B cell (primary cell): ENCODE data around the gene ZNF524. TPM values are rescaled to one million over a fixed set of nuclear protein-coding genes. Genes with fewer than 3 reads are reported as not detected.
A peak's percentile ranks its signal among the peaks of the same experiment; 100 is the strongest.

ENCODE experiments used
- ATAC-seq: fragments of 200-7000 bp; cut with Tn5 transposase; one replicate; pipeline ENCODE4 v1.10.0; 2021; ENCODE audit warnings: low read depth, mild to moderate bottlenecking, moderate number of reproducible peaks, moderate library complexity
- CTCF ChIA-PET: fragments of 350-600 bp; sonication (Branson Sonifier 250); formaldehyde crosslinking; loops from one replicate; lab custom pipeline; 2021; ENCODE audit warnings: antibody characterized with exemption, inconsistent platforms; lab: Charles Lee
- POLR2A ChIA-PET: fragments of 350-600 bp; sonication (Branson Sonifier 250); formaldehyde crosslinking; loops from one replicate; lab custom pipeline; 2021; ENCODE audit warnings: antibody characterized with exemption; lab: Charles Lee
- DNase-seq: peaks from one replicate; pipeline ENCODE4 v3.0.0; 2013
- H2AFZ ChIP-seq: 2 replicates; pipeline ENCODE4 v1.6.1; 2012; ENCODE audit warnings: mild to moderate bottlenecking, low read depth, low read length; ENCODE audit not compliant: insufficient read depth, poor library complexity, severe bottlenecking
- H3K27ac ChIP-seq, 2 donors: 1 replicate in 1 of 2; 2 replicates in 1 of 2; pipeline ENCODE4 v1.5.1; 2012 to 2013; ENCODE audit warnings: low read length in 2 of 2, mild to moderate bottlenecking in 2 of 2, moderate library complexity in 1 of 2
- H3K27me3 ChIP-seq, 4 experiments: fragments of 200-600 bp in 1 of 4; sonication (generic) in 1 of 4; replicated peaks in 1 of 4; 1 replicate in 2 of 4; 2 replicates in 2 of 4; pipeline versions ENCODE4 v1.6.1 to v1.7.0; 2013 to 2016; ENCODE audit warnings: low read length in 3 of 4, mild to moderate bottlenecking in 2 of 4, mixed read lengths in 1 of 4, moderate library complexity in 1 of 4; ENCODE audit not compliant: insufficient read depth in 4 of 4, control insufficient read depth in 3 of 4; ENCODE audit errors: control extremely low read depth in 1 of 4
- H3K36me3 ChIP-seq, 2 experiments: replicated peaks in 1 of 2; 1 replicate in 1 of 2; 2 replicates in 1 of 2; pipeline versions ENCODE4 v1.6.1 to v1.7.1; 2013; ENCODE audit warnings: low read length in 1 of 2; ENCODE audit not compliant: insufficient read depth in 2 of 2, control insufficient read depth in 1 of 2; ENCODE audit errors: control extremely low read depth in 1 of 2, extremely low read depth in 1 of 2
- H3K4me1 ChIP-seq, 2 donors: fragments of 200-600 bp in 1 of 2; sonication (generic) in 1 of 2; 1 replicate in 1 of 2; 2 replicates in 1 of 2; pipeline versions ENCODE4 v1.5.1 to v1.6.1; 2013 to 2017; ENCODE audit warnings: low read length in 2 of 2; ENCODE audit not compliant: control insufficient read depth in 2 of 2, insufficient read depth in 2 of 2
- H3K4me2 ChIP-seq: replicated peaks from 2 replicates; pipeline ENCODE3; 2012; ENCODE audit warnings: mild to moderate bottlenecking, low read depth, low read length; ENCODE audit not compliant: poor library complexity, severe bottlenecking
- H3K4me3 ChIP-seq, 5 experiments: fragments of 200-600 bp in 1 of 5; sonication (generic) in 1 of 5; 1 replicate in 3 of 5; 2 replicates in 2 of 5; pipeline versions ENCODE4 v1.5.1 to v1.7.0; 2011 to 2016; ENCODE audit warnings: low read length in 4 of 5, mild to moderate bottlenecking in 4 of 5, low read depth in 2 of 5, control low read depth in 1 of 5, moderate library complexity in 1 of 5; ENCODE audit not compliant: insufficient read depth in 1 of 5; ENCODE audit errors: control extremely low read depth in 1 of 5, extremely low read depth in 1 of 5
- H3K79me2 ChIP-seq: fragments of 200-600 bp; sonication (generic); one replicate; pipeline ENCODE4 v1.6.0; 2016; ENCODE audit warnings: low read length; ENCODE audit not compliant: control insufficient read depth, insufficient read depth
- H3K9ac ChIP-seq: fragments of 200-600 bp; sonication (generic); 2 replicates; pipeline ENCODE4 v1.6.1; 2017; ENCODE audit warnings: mild to moderate bottlenecking, low read length, moderate library complexity
- H3K9me3 ChIP-seq, 3 donors: one replicate each; pipeline versions ENCODE4 v1.6.1 to v1.7.1; 2013; ENCODE audit warnings: low read length in 2 of 3; ENCODE audit not compliant: control insufficient read depth in 2 of 3, insufficient read depth in 1 of 3; ENCODE audit errors: control extremely low read depth in 1 of 3
- H4K20me1 ChIP-seq: 2 replicates; pipeline ENCODE4 v1.6.0; 2012; ENCODE audit warnings: mild to moderate bottlenecking, low read length; ENCODE audit not compliant: insufficient read depth, control insufficient read depth, poor library complexity, severe bottlenecking
- H3K27ac Mint-ChIP-seq: one replicate; pipeline ENCODE4 v1.8.0; 2021; ENCODE audit warnings: mixed read lengths
- H3K27me3 Mint-ChIP-seq: one replicate; pipeline ENCODE4 v1.8.0; 2021; ENCODE audit warnings: mixed read lengths
- H3K4me1 Mint-ChIP-seq: one replicate; pipeline ENCODE4 v1.8.0; 2021; ENCODE audit warnings: mixed read lengths
- H3K4me3 Mint-ChIP-seq: one replicate; pipeline ENCODE4 v1.8.0; 2021; ENCODE audit warnings: mixed read lengths
- H3K9me3 Mint-ChIP-seq: one replicate; pipeline ENCODE4 v1.8.0; 2022; ENCODE audit warnings: mixed read lengths; ENCODE audit not compliant: insufficient read depth
- EZH2 ChIP-seq: IDR thresholded peaks from 2 replicates; pipeline ENCODE4 v1.6.1; 2012; ENCODE audit warnings: borderline replicate concordance, low read depth, mild to moderate bottlenecking, moderate library complexity, low read length; ENCODE audit not compliant: insufficient read depth, poor library complexity, severe bottlenecking
- WGBS: methylation state at CpG from one replicate; pipeline ENCODE4 v1.1.5; 2013; ENCODE audit warnings: missing lambda C conversion rate; ENCODE audit not compliant: insufficient coverage; 5-methylcytosine and 5-hydroxymethylcytosine counted together
- intact Hi-C: fragments of 100-400 bp; cut with micrococcal nuclease; formaldehyde crosslinking; loops from one replicate; pipeline ENCODE4 v1.10.0; 2022
- polyA plus RNA-seq: library from polyadenylated mRNA; depleted of rRNA; stranded (reverse); fragments of >200 nt; gene quantifications from 2 replicates; pipeline ENCODE4 v1.2.3, GENCODE V29; 2012
- total RNA-seq, 2 donors: library from RNA; stranded (reverse); fragments of 120-200 nt in 1 of 2; gene quantifications; 1 replicate in 1 of 2; 2 replicates in 1 of 2; pipeline versions ENCODE4 v1.2.3 to v1.2.4, GENCODE V29; 2013 to 2022
- TF ChIP-seq, protein P1 (sequence below): fragments of 200-600 bp; IDR thresholded peaks from one replicate; pipeline ENCODE4 v1.8.0; 2022; ENCODE audit warnings: antibody characterized with exemption, mild to moderate bottlenecking

Gene ZNF524
- total and polyA plus RNA-seq, 2 donors (not counting 1 experiment from before 2014, with no cell fraction given): 23.8 to 27.4 TPM

DNA sequence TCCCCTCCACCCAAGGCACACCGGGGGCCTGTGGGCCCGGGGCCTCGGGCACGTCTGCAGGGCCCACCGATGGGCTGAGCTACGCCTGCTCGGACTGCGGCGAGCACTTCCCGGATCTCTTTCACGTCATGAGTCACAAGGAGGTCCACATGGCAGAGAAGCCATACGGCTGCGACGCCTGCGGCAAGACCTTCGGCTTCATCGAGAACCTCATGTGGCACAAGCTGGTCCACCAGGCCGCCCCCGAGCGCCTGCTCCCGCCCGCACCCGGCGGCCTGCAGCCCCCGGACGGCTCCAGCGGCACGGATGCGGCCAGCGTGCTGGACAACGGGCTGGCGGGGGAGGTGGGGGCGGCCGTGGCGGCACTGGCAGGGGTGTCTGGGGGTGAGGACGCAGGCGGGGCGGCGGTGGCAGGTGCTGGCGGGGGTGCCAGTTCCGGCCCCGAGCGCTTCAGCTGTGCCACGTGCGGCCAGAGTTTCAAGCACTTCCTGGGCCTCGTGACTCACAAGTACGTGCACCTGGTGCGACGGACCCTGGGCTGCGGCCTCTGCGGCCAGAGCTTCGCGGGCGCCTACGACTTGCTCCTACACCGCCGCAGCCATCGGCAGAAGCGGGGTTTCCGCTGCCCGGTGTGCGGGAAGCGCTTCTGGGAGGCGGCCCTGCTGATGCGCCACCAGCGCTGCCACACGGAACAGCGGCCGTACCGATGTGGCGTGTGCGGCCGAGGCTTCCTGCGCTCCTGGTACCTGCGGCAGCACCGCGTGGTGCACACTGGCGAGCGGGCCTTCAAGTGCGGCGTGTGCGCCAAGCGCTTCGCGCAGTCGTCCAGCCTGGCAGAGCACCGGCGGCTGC lies 15.7 kb downstream of the ZNF524 start:
- H3K4me1 ChIP-seq: peaks cover 14 to 18% of the 10 kb centered on the region in 2 donors
- no peak overlapping the region for H3K9ac ChIP-seq
- TF ChIP-seq, protein P1, sequence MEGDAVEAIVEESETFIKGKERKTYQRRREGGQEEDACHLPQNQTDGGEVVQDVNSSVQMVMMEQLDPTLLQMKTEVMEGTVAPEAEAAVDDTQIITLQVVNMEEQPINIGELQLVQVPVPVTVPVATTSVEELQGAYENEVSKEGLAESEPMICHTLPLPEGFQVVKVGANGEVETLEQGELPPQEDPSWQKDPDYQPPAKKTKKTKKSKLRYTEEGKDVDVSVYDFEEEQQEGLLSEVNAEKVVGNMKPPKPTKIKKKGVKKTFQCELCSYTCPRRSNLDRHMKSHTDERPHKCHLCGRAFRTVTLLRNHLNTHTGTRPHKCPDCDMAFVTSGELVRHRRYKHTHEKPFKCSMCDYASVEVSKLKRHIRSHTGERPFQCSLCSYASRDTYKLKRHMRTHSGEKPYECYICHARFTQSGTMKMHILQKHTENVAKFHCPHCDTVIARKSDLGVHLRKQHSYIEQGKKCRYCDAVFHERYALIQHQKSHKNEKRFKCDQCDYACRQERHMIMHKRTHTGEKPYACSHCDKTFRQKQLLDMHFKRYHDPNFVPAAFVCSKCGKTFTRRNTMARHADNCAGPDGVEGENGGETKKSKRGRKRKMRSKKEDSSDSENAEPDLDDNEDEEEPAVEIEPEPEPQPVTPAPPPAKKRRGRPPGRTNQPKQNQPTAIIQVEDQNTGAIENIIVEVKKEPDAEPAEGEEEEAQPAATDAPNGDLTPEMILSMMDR: no peak
- no peak for TF ChIP-seq EZH2
- H3K4me2 ChIP-seq: no peak overlapping the region
- H3K36me3 ChIP-seq: peaks cover 0 to 17% of the 10 kb centered on the region in 2 experiments
- H3K9me3 ChIP-seq: no peaks in the 10 kb centered on the region
- H3K4me3 ChIP-seq: no peak overlapping the region
- ChIA-PET POLR2A (no interaction called here), CTCF (interaction anchor here (0.8 to 1.0 kb wide), 2 partner anchors 9 to 24 kb away, joined by 3 read pairs; no protein-coding TSS in a partner anchor)
- H3K9me3 Mint-ChIP-seq: no peaks in the 10 kb centered on the region
- ATAC-seq (no peak), DNase-seq (no peak)
- no peaks in the 10 kb centered on the region for H3K27me3 Mint-ChIP-seq
- H3K27ac ChIP-seq: no peak overlapping the region
- H4K20me1 ChIP-seq: peaks cover 37% of the 10 kb centered on the region
- intact Hi-C loops: no loop called here
- no peak overlapping the region for H3K27ac Mint-ChIP-seq
- 98% methylated on average over 84 of the region's 88 CpGs for WGBS
- peaks cover 36% of the 10 kb centered on the region for H3K79me2 ChIP-seq
- H2AFZ ChIP-seq: no peak overlapping the region
- no peaks in the 10 kb centered on the region for H3K27me3 ChIP-seq
- no peak overlapping the region for H3K4me3 Mint-ChIP-seq
- peaks cover 27% of the 10 kb centered on the region for H3K4me1 Mint-ChIP-seq

DNA sequence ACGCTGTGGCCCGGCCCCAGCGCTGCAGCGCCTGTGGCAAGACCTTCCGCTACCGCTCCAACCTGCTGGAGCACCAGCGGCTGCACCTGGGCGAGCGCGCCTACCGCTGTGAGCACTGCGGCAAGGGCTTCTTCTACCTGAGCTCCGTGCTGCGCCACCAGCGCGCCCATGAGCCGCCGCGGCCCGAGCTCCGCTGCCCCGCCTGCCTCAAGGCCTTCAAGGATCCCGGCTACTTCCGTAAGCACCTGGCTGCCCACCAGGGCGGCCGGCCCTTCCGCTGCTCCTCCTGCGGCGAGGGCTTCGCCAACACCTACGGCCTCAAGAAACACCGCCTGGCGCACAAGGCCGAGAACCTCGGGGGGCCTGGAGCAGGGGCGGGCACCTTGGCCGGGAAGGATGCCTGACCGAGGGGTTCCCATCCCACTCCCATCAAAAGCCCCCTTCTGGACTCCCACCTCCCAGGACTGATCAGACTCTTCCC lies 16.3 kb downstream of the ZNF524 start:
- Histone ChIP-seq H3K79me2 (peaks cover 29% of the 10 kb centered on the region), H2AFZ (no peak overlapping the region), H3K27ac (no peak overlapping the region), H3K4me2 (no peak overlapping the region), H3K9me3 (no peaks in the 10 kb centered on the region), H3K4me1 (peaks cover 14 to 16% of the 10 kb centered on the region in 2 donors), H3K9ac (no peak overlapping the region), H3K4me3 (no peak overlapping the region), H3K27me3 (no peaks in the 10 kb centered on the region), H3K36me3 (peaks cover 0 to 21% of the 10 kb centered on the region in 2 experiments), H4K20me1 (peaks cover 30% of the 10 kb centered on the region)
- peaks cover 20% of the 10 kb centered on the region for H3K4me1 Mint-ChIP-seq
- no peaks in the 10 kb centered on the region for H3K9me3 Mint-ChIP-seq
- no peaks in the 10 kb centered on the region for H3K27me3 Mint-ChIP-seq
- 97% methylated on average over 38 of the region's 38 CpGs for WGBS
- CTCF ChIA-PET: interaction anchor here (0.8 kb wide), 1 partner anchor 23 kb away, joined by 3 read pairs; no protein-coding TSS in a partner anchor
- no peak overlapping the region for H3K4me3 Mint-ChIP-seq
- no peak for TF ChIP-seq EZH2
- intact Hi-C loops: no loop called here
- DNase-seq (no peak), ATAC-seq (no peak)
- peak overlapping the region; percentile 78 for H3K27ac Mint-ChIP-seq
- POLR2A ChIA-PET: no interaction called here
